Lower leg skin (tissue), 3 donors: ENCODE results near the gene DAAM2.

Source experiments
- POLR2A ChIP-seq, 2 donors: fragments of 450-650 bp; IDR thresholded peaks; one replicate each; pipeline ENCODE4 v1.6.1; 2016 to 2017; ENCODE audit warnings: antibody characterized with exemption in 2 of 2, mild to moderate bottlenecking in 1 of 2, moderate library complexity in 1 of 2
- TF ChIP-seq, protein P1 (sequence below), 3 donors: fragments of 450-650 bp; IDR thresholded peaks; one replicate each; pipeline ENCODE4 v1.5.1; 2016; ENCODE audit warnings: antibody characterized with exemption in 3 of 3, mild to moderate bottlenecking in 3 of 3, moderate library complexity in 2 of 3

DNA sequence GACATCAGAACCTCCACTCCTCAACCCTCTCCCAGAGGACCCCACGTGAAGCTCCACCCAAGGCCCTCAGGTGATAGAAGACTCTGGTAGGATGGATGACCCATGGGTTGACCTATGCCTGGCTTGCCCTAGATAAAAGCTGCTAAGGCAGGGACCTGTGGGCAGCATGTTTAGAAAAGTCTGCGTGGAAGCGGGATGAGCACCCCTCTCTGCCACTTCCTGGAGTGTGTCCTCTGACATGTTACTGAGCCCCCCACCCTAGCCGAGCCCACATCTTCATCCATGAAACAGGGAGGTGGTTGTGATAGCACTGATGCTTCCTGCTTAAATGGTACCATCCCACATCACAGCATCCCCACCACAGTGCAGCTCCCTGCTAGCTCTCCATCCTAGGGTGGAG is 120.3 kb downstream of the DAAM2 start:
- TF ChIP-seq, protein P1, sequence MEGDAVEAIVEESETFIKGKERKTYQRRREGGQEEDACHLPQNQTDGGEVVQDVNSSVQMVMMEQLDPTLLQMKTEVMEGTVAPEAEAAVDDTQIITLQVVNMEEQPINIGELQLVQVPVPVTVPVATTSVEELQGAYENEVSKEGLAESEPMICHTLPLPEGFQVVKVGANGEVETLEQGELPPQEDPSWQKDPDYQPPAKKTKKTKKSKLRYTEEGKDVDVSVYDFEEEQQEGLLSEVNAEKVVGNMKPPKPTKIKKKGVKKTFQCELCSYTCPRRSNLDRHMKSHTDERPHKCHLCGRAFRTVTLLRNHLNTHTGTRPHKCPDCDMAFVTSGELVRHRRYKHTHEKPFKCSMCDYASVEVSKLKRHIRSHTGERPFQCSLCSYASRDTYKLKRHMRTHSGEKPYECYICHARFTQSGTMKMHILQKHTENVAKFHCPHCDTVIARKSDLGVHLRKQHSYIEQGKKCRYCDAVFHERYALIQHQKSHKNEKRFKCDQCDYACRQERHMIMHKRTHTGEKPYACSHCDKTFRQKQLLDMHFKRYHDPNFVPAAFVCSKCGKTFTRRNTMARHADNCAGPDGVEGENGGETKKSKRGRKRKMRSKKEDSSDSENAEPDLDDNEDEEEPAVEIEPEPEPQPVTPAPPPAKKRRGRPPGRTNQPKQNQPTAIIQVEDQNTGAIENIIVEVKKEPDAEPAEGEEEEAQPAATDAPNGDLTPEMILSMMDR (IDR thresholded peaks at IDR 0.05): no peak
- no peak for TF ChIP-seq POLR2A (IDR thresholded peaks at IDR 0.05)
